GM10248 (cell line): ENCODE data around the gene AKAP1.

Experiments used
- CTCF ChIA-PET: fragments of 300-600 bp; sonication (Branson Sonifier 250); formaldehyde crosslinking; extraction: SDS; loops from one replicate; lab custom pipeline; 2021; ENCODE audit warnings: antibody characterized with exemption; lab: Yijun Ruan, JAX
- POLR2A ChIA-PET: fragments of 350-650 bp; sonication (Branson Sonifier 250); formaldehyde crosslinking; extraction: SDS; loops from one replicate; lab custom pipeline; 2020; ENCODE audit warnings: antibody characterized with exemption; lab: Yijun Ruan, JAX
- DNase-seq: peaks from one replicate; pipeline ENCODE4 v3.0.0; 2012; ENCODE audit errors: extremely low spot score
- CTCF ChIP-seq: IDR thresholded peaks from 2 replicates; pipeline ENCODE4 v1.5.1; 2012; ENCODE audit warnings: mild to moderate bottlenecking, low read depth; ENCODE audit errors: extremely low read depth, missing control alignments, control extremely low read depth

The AKAP1 gene

DNA sequence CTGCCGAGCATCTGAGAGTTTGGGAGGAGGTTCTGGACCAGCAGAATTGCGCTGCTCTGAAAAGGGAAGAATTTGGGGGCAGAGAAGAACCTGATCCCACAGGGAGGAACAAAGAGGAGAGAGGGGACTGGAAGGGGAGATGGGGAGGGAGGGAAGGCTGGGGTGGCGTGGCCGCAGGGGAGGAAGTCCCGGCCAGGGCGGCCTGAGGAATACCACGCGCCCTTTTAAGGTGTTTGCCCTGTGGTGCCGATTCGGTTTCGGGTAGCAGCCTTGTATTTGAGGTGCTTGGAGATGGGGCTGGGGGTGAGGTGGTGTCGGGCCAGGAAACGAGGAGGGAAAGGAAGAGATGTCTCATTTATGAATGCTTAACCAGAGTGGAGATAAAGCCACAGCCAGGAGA lies 51.3 kb downstream of the AKAP1 start:
- CTCF ChIA-PET = interaction anchor here (0.7 to 1.7 kb wide), 2 partner anchors 604 to 610 kb away, joined by 3 to 6 read pairs; no protein-coding TSS in a partner anchor
- no peak for DNase-seq
- POLR2A ChIA-PET = no interaction called here
- no peak for TF ChIP-seq CTCF

GRCh38 chr17:57138030-57138911 lies 53.2 kb downstream of the AKAP1 start:
- TF ChIP-seq CTCF = no peak

DNA sequence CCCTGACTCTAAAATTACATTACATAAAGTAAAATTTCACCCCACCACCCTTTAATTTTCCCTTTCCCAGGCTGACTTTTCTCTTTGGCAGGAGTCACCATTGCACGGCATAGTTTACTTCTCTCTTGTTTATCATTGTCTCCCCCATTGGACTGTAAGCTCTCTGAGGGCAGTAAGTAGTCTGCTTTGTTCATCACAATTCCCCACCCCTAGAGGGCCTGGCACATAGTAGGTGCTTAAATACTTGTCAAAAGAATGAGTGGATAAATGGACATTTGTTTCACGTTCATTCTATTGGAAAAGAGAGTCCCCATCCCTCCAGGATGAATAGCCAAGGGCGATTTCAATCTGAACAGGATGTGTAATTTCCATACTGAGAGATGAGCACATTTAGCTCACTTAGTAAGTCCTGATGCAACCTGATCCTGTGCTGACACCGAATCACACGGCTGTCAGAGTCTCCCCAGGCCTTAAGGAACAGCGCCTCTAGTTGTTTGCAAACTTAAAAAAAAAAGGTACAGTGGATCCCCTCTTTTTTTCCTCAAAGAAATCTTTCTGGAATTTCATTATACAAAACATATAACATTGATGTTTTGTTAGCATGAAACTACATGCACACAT lies 54.0 kb downstream of the AKAP1 start:
- no peak for TF ChIP-seq CTCF
- POLR2A ChIA-PET = no interaction called here
- CTCF ChIA-PET = interaction anchor here (1.6 kb wide), 1 partner anchor 694 kb away, joined by 7 read pairs; no protein-coding TSS in a partner anchor
- no peak for DNase-seq

More at GRCh38 chr17:57138030-57138911, 53.2 kb downstream of the AKAP1 start:
- ChIA-PET POLR2A (no interaction called here), CTCF (interaction anchor here (1.0 to 1.6 kb wide), 2 partner anchors 16 to 695 kb away, joined by 3 to 7 read pairs; no protein-coding TSS in a partner anchor)
- no peak for DNase-seq

DNA sequence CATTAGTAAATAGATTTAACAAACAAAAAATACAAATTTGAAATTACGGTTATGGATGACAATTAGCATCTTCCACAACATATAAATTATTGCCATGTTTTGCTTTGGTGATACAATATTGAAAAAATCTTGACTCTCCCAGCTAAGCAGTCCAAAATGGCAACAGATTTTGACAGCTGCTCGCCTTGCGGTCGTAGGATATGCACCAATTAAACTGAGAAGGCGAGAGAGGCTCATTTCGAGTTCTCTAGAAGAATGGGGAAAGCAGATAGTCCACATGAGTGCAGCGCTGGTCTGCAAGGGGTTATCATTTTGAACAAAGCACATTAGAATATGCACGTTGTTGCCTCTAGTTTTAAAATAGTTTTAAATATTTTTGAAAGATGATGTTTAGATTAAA lies 55.3 kb downstream of the AKAP1 start:
- TF ChIP-seq CTCF = no peak
- CTCF ChIA-PET = interaction anchor here (1.0 kb wide), 1 partner anchor 11 kb away, joined by 4 read pairs; no protein-coding TSS in a partner anchor
- DNase-seq = no peak
- POLR2A ChIA-PET = no interaction called here

GRCh38 chr17:57142925-57143324 lies 57.9 kb downstream of the AKAP1 start:
- TF ChIP-seq CTCF = no peak
- DNase-seq = no peak
- POLR2A ChIA-PET = no interaction called here
- CTCF ChIA-PET = interaction anchor here (0.8 to 1.2 kb wide), 4 partner anchors 28 to 690 kb away, joined by 3 to 5 read pairs (median 3); no protein-coding TSS in a partner anchor

DNA sequence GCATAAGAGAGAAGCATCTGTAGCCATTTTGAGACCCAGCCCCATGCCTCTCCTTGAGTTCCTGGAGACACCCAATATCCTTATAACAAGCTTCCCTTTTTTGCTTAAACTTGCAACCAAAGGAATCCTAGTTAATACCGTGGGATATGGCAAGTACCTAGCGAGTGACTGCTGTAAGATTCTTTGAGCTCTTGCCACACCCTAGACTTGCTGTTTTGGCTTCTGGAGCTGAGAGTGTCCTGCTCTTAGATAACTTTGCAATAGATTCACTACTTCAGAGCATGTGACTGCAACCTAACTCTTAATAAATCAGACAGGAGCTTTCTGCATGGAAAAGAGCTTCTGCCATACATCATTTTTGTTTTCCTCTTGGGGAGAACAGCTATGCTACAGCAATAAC lies 58.3 kb downstream of the AKAP1 start:
- TF ChIP-seq CTCF = no peak
- CTCF ChIA-PET = interaction anchor here (0.8 to 1.5 kb wide), 4 partner anchors 29 to 690 kb away, joined by 3 to 5 read pairs (median 3); no protein-coding TSS in a partner anchor
- no peak for DNase-seq
- POLR2A ChIA-PET = interaction anchor here (1.1 kb wide), 1 partner anchor 8 kb away, joined by 3 read pairs; no protein-coding TSS in a partner anchor
